RPMI7951 (cell line): ENCODE data around the gene EFCAB8. TPM values are rescaled to one million over a fixed set of nuclear protein-coding genes. Genes with fewer than 3 reads are reported as not detected.
"Not testable (repeated sequence)": the region's sequence is repeated elsewhere in the genome, so short reads cannot be mapped to it uniquely, and the experiment has no call there.

Experiments used
- DNase-seq: peaks from one replicate; pipeline ENCODE4 v3.0.0-alpha.2; 2012; ENCODE audit warnings: low read depth
- total RNA-seq: library from RNA; depleted of rRNA; stranded (reverse); fragments of >200 nt; shearing (Covaris generic); gene quantifications from 2 replicates; pipeline ENCODE4 v1.2.3, GENCODE V29; 2014

EFCAB8 gene
- total RNA-seq, 1 experiment from 2014 or later, result 1.1 TPM

DNA sequence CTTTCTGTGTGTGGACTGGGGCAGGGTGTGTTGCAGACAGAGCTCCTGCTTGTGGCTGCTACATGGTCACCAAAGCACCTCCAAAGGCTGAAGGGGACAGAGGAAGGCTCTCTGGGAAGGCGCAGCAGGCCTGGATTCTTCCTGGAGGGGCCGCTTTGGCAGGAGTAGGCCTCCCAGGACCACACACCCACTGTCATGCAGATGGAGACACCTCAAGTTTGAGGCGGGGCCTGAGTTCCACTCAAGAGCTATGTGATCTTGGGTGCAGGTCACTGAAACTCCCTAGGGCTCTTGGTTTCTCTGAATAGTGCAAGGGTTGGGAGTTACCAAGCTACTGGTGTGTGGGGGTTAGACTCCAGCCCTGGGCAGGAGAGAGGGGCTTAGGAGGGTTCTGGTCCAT, 27.9 kb downstream of the EFCAB8 start:
- DNase-seq, result no peak

DNA sequence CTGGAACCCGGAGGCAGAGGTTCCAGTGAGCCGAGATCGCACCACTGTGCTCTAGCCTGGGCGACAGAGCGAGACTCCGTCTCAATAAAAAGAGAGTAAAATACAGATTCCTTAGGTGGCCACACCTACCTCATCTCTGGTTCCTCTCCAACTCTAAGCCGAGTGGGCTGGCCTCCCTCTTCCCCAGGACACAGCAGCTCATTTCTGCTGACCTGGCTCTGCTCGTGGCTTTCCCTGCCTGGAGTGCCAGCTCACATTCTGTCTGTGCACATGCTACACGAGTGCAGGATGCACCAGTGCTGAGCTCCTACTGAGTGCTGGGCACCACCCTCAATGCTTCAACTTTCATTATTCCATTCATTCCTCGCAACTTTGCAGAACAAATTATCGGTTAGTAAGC, 28.8 kb downstream of the EFCAB8 start:
- DNase-seq, result no peak

DNA sequence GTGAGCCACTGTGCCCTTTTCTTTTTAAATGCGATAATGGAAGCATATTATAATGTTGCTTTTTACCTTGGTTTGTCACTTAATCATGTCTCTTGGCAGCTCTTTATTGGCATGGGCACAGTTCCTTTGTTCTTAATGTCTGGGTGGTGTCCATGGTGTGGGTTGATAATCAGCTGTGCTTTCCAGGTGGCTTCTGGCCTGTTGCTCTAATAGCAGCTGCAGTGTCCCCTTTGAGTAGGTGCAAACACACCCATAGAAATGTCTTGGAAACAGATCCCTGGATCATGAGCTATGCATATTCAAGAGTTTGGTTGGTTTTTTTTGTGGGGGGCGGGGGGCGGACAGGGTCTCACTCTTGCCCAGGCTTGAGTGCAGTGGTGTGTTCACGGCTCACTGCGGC, 29.9 kb downstream of the EFCAB8 start:
- DNase-seq, result no peak

DNA sequence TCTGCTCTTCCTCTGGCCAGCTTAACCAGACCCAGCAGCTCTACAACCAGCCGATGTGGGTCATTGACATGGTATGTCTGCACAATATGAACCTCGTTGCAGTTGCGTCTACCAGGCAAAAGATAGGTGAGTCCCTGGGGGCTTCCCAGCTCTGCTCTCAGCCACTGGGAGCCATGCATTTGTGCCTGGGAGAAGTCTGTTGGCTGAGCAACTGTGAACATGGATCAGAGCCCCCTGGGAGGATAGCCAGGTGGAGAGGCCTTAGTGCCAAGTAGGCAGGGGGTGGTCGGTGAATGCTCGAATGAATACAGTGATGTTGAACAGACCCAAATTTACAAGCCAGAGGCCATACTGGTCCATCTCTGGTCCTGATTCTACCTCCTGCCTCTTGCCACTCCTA, 30.6 kb downstream of the EFCAB8 start:
- DNase-seq, result no peak

DNA sequence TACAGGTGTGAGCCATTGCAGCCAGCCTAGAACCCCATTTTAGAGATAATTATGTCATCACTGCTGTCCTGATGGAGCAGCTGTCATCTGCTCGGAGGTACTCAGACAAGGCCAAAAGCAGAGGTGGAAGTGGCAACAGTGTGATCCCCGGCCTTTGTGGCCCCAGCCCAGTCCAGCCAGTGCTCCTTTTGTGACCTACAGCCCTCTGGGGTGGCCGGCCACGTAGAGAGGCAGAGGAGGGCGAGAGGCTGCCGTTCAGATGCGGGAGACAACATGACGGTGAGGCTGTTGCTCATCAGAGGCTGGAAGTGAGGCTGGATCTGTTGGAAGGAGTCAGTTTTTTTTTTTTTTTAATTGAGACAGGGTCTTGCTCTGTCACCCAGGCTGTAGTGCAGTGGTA, 32.8 kb downstream of the EFCAB8 start:
- DNase-seq, result no peak

DNA sequence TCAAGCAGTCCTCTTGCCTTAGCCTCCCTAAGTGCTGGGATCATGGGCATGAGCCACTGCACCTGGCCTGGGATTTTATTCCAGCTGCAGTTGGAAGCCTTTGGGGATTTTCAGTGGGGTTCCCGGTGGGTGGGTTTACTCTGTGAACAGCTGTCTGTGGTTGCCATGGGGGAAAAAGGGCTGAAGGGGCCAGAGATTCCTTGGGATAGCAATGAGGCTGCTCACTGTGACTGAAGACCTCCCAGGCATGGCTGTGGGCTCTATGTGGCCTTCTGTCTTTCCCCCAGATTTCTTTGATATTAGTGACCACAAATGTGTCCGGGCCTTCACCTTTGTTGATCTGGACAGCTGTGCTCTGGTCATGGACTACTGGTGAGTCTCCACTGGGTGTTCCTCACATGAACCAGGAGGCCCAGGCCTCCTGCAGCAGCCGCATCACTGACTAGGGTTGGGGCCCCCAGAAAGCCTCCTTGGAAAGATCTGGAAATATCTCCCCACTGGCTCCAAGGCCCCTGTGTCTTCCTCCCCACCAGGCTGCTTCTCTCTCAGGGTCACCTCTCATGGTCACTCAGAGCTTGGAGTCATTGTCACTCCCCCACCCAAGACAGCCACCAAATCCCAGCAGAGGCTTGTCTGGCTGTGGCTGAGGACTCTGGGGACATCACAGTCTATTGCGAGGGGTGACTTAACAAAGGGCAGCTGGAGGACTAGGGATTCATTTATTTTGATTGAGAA, 33.4 kb downstream of the EFCAB8 start:
- no peak for DNase-seq

DNA sequence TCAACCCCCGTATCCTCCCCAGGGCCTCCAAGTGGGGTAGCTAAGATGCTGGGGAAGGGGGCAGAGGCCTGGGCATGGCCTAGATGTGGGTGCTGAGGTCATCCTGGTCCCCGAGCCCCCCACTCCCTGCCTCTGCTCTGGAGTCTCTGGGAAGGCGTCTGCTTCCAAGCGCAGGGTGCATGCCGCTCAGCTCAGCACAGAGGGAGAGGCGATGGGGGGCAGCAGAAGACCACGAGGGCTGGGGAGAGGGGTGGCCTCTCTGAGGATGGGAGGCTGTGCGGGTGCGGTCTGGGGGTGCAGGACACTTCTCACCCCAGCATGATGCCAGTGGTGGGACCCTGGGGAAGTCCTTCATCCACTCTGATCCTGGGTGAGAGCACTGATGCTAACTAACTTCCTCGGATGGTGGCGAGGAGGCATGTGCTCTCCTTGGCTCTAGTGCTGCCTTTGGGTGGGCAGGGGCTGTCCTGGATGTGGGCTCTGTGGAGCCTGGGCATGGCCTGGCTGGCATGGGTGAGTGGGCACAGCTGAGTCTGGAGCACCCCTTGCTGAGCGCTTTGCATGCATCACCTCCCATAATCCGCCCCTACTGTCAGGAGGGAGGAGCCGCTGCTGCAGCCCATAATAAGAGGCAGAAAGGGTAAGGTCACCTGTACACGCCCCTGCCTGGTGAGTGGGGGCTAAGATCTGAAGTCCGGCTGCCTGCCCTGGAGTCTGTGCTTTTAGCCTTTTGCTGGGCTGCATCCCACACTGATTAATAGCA, 34.7 kb downstream of the EFCAB8 start:
- DNase-seq, result no peak

DNA sequence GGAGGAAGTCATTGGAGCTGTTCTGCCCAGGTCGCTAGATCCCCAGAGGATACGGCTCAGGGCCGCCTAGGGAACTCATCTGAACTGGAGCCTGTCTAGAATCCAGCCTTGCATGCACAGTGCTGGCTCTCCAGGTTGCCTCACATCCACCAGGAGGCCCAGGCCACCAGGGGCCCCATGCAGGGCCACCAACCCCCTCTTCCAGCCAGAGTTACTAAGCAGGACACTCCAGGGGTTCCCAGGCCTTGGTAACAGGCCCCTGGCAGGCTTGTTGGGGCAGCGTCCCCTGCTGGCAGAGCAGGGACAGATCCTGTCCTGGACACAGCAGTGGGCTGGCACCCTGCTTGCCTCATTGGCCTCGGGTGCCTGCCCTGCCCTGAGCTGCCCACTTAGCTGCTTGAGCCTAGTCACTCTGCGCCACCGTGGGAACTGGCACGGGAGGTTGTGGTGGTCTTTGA, 35.3 kb downstream of the EFCAB8 start:
- no peak for DNase-seq

DNA sequence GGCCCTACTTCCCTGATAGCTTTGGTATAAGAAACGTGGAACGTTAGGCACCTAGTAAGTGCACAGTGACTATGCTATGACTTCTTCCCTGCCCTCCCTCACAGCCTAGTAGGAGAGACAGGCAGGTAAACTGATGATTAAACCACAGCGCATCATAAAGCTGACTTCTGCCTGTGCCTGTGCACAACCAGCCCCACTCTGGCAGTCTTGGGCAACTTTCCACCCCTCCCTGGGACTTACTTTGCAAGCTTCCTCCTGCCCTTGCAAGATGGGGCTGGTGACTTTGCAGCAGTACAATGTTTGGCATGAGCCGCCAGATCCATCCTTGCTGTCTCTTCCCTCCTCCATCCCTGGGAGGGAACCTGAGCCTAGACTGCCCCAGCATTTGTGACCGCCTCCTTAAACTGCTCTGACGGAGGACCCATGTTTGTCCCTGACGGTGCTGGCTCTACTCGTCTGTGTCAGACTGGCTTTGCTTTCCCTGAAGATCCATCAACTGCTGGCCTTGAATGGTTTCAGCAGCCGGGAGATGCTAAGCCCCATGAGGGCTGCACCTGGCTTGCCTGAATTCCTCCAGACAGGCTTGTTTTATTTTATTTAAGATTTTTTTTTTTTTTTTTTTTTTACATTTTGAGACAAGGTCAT, 36.1 kb downstream of the EFCAB8 start:
- no peak for DNase-seq

DNA sequence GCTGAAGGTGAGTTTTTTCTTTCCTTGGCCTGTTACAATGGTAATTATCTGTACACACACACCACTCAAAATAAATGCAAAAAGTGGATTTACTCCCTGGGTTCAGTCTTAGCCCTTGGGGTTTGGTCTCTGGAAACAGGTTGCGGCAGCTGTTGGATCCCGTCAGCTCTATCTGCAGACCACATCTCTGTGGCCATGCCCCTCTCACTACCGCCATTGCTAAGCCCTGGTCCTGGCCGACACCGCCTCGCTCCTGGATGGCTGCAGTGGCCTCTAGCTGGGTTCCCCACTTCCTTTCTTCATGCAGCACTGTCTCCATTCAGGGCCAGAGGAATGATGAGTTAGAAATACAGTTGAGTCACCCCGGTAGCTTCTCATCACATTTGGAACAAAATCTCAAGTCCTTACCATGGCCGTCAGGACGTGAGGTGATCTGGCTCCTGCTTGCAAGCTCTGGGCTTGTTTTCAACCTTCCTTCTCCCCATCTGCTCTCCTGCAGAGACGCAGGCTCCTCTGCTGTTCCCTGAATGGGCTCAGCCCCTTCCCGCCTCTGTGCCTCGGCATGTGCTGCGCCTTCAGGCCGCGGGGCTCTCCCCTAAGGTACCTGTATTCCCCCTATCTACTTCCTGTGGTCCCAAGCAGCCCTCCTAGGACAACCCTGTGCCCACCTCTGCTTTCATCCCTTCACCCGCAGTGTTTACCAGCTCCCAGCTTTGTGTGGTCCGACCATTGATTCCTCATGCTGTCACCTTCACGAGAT, 38.0 kb downstream of the EFCAB8 start:
- no peak for DNase-seq

DNA sequence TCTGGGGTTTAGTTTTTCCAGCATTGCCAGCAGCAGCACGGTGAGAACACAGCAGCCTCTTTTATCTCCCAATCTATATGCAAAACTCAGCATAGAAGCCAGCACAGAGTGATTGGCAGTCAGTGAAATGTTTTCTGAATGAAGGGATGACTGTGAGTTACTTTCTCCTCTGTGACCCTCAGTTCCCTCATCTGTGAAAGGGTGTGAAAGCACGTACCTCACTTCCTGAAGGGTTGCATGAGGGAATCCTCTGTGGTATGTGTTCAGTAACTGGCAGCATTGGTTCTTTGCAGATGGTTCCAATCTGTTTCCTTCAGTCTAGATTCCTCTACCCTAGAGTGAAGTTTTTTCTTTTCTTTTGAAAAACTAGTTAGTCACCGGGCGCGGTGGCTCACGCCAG, 40.0 kb downstream of the EFCAB8 start:
- DNase-seq, result peak; percentile 51

DNA sequence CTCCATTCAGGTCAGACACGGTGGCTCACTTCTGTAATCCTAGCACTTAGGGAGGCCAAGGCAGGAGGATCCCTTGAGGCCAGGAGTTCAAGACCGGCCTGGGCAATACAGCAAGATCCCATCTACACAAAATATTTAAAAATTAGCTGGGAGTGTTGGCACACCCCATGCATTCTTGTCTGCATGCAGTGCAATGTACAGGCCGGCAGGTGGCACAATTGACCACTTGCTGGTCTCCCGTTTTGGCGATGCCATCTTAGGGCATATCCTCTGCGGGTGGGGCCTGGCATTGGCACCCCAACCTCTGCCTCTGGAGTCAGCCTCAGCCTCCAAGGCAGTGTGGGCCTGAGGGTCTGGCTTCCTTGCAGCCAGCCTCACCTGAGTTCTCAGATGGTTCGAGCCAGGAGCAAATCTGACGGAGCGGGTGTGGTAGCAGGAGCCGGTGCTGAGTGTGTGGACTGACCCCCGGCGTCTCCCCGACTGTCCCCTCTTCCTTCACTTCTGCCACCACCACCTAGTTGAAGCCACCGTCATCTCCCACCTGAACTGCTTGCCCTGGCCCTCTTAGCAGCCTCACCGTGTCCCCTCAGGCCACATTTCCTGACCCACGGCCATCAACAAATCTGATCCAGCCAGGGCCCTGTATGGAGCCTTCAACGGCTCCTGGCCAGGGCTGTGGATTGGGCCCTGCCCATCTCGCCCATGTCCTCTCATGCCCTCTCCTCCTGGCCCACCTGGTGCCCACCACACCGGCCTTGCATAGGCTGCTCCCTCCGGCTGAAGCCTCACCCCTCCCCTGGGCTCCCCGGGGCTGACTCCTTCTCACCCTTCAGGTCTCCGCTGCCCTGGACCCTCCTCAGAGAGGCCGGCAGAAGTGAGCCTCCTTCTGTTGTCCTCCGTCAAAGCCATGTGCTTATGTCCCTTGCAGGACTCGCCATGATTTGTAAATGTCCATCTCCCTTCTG, 44.0 kb downstream of the EFCAB8 start:
- DNase-seq, result peak; percentile 52

DNA sequence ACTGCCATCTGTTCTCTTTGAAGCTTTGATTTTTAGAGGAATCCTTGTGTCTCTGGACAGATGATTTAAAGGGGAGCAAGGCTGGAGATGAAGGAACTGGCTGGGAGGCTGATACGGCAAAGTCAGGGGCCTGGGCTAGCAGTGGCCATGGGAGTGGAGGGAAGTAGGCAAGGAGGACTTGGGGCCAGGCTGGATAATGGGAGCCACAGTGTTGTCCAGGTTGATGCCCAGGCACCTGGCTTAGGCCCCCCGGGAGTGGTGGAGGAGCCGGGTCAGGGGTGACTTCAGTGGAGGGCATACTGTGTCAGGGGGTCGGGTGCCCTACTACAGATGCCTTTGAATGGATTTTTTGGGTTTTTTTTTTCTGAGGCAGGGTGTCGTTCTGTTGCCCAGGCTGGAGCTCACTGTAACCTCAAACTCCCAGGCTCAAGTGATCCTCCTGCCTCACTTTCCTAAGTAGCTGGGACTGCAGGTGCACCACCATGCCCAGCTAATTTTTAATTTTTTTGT, 45.0 kb downstream of the EFCAB8 start:
- DNase-seq, result no peak

DNA sequence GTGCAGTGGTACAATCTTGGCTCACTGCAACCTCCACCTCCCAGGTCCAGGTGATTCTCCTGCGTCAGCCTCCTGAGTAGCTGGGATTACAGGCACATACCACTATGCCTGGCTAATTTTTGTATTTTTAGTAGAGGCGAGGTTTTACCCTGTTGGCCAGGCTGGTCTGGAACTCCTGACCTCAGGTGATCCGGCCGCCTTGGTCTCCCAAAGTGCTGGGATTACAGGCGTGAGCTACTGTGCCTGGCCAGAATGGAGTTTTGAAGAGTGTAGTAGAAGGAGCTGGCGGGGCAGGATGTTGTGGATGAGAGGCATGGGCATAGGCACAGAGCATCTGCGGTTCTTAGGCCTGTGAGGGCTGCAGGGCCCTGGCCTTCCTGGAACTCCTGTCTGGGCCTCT, 46.0 kb downstream of the EFCAB8 start:
- not testable (repeated sequence) for DNase-seq

DNA sequence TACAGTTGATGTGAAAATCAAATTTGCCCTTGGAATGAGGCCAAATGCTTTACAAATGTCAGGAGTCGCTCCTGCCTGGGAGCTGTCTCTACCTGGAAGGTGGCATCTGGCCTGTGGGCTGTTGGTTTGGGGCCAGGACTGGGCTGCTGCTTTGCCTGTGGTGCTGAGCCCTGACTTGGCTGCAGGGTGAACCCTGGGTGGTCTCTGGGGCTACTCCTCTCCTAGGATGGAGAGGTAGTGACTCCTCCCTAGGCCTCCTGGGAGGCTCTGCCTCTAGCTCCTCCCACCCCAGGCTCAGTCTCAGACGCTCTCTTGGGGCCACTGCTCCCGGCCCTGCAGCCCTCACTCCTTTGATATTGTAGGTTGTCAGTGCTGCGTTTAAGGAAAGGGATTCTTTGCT, 47.5 kb downstream of the EFCAB8 start:
- no peak for DNase-seq

DNA sequence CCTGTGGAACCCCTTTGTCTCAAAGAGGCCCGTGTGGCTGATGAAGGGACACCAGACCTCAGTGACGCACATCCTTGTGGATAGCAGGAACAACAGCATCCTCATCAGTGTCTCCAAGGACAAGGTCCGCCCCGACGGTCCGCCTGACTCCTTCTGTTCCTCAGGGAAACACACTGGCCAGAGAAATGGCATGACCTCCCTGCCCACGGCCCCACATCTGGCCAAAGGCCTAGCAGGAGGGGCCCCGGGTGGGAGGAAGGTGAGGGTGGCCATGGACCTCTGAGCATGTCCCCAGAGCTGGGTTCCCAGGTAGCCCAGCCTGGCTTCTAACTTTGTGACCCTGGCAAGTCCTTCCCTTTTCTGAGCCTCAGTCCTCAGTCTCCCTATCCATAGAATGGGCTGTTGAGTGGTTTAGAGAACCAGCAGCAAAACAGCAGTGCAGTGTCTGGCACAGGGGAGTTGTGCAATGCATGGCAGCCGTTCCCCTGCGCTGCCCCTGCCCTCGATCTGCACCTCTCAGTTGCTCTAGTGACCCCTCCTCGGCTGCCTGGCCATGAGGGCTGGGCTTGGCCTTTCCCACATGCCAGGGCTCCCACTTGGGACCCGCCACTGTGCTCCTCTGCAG, 48.3 kb downstream of the EFCAB8 start:
- no peak for DNase-seq

DNA sequence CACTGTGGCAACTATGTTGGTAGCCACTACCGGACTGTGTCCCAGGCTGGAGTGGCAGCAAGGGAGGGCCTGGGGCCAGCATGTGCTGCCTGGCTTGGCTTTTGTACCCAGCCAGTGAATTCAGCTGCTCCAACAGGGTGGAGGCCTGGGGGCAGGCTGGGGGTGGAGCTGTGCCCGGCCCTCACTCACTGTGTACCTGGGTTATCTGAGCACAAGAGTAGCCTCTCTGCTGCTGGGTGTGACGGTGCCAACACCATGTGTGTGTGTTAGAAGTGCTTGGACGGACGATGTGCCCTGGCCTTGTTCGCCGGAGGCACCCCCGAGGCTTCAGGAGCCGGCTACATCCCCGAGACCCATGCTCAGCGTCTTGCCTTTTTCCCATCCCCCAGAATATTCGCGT, 49.2 kb downstream of the EFCAB8 start:
- DNase-seq, result no peak

DNA sequence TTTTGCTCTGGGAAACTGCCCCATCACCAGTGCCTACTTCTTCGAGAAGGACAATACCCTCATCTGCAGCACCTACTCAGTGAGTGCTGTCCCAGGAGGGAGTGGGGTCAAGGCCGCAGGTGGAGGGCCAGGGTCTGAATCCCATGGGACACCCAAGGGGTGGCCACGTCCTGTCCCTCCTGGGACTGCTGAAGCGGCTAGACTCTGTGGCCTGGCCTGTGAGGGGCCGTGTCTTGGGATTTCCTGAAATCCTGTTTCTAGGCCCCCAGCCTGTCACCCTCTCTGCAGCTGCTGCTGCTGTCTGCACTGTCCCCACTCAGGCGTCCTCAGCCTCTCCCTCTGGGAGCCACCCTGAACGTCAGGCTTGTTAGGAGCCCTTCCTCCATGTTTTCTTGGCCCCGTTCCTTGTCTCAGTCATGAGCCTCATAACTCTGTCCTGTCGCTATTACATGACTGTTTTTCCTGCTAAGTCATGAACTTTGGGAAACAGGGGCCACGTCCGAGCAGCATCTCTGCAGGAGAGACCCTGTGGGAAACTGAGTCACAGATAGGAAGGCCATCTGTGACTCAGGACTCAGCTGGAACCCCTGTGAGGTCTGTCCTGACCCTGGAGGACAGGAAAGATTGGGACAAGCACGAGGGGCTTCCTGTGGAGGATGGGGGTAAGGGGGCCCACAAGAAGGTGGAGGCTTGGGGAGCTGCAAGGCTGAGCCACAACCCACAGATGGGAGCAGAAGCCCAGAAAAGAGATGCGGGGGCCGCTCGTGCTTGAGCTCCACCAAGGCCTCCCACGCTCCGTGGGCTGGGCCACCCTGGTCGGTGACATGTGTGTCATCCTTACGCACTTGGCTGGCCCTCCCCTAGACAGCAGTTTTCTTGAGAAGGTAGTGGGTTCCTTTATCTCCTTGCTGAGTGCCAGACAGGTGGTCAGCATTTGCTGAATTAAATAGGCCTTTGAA, 49.9 kb downstream of the EFCAB8 start:
- DNase-seq, result no peak

DNA sequence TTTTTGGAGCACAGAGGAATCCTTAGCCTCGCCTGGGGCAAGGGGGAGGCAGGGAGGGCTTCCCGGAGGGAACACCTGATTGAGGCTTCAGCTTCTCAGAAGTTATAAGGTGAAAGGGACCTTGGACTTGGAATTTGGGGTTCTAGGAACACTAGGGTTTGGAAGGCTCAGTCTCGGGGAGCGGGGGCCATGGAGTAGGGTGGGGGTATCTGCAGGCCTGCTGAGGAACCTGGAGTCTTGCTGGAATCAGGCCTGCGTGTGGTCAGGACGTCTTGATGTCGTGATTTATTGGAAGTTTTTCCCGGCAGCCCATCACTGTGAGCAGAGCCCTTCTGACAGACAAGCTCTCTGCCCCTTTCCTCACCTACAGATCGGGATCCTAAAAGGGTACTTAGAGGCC, 50.7 kb downstream of the EFCAB8 start:
- no peak for DNase-seq
